Hematopoietic multipotent progenitor cell treated with erythropoietin and hydrocortisone succinate and interleukin-3 and kit ligand, for 8 days (in vitro differentiated cells): ENCODE results near the gene CCDC40.

Source experiments
- DNase-seq: peaks from one replicate; pipeline ENCODE4 v3.0.0-alpha.2; 2015

Gene CCDC40

DNA sequence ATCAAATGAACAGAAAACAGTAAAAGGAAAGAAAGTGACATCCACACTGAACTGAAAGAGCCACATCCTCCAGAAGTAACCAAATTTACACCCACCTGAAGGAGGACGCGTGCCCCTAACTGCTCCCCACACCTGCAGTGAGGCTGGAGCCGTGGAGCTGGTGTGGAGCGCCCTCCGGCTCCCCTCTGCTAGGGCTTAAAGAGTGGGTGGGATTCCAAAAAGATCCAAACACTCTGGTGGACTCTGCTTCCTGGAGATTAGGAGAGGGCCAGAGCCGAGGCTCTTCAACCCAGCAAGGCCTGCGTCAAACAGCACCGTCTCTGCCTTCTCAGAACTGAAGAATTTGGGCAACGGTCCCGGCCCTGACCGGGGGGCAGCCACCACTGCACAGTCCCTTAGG lies 15.2 kb downstream of the CCDC40 start:
- no peak for DNase-seq

DNA sequence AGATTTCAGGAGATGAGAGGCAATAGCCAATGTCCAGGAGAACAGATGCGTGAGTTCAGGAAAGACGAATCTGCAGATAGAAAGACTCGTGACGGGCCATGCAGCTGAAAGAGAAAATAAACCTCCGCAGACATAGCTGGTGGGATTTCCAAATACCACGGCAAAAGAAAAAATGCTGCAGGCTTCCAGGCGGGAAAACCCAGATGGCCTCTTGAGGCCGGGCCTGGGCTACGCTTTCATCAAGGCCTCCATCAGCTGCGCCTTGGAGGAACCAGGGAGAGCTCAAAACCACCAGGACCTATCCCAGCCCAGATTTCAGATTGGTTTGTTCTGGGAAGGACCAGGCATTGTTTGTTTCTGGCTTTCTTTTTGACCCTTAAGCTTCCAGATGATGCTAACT lies 16.7 kb downstream of the CCDC40 start:
- DNase-seq, result no peak

DNA sequence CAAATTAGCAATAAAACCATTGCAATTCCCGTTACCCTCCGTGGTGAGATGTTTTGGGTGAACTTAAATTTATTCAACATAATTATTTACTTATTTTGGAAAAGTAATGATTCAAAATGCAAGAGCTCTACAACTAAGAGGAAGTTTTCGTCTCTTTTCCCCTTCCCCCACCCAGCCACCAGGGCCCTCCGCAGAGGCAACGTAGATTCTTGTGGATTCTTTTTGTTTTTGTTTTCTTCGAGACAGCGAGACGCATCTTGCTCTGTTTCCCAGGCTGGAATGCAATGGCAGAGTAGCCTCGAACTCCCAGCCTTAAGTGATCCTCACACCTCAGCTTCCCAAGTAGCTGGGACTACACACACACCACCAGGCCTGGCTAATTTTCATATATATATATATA lies 19.2 kb downstream of the CCDC40 start:
- DNase-seq, result no peak

DNA sequence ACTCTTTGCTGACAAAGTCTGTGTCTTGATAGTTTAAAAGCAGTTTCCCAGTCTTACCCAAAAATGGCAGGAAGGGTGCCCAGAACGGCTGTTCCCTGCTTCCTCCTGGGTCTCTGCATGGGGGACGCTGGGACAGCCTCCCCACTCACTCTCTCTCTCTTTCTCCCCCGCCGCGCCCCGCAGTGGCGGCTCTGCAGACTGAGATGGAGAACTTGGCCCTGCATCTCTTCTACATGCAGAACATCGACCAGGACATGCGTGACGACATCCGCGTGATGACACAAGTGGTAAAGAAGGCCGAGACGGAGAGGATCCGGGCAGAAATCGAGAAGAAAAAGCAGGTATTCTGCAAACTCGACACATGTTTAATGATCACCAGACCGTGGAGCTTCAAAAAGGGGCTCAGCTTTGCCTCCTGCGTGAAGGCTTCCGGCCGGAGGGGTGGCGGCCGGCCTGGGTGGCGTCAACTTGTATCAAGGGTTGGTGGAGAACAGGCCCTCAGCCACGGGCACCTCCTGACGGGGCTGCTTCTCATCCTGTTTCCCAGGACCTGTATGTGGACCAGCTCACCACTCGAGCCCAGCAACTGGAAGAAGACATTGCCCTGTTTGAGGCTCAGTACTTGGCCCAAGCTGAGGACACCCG lies 22.0 kb downstream of the CCDC40 start:
- DNase-seq, result no peak

DNA sequence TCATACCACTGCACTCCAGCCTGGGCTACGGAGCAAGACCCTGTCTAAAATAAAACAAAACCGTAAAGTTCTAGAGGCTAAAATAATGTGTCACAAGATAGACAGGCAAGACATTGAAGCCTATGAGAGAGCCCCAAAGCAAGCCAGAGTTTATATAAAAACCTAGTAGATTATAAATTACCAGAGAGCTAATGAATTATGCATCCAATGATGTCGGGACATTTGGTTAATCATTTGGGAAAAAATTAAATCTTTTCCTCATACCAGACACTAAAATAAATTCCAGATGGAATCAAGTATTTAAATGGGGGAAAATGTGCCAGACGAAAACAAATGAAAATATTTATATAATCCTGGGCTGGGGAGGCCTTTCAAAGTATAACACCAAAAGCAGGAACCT lies 24.2 kb downstream of the CCDC40 start:
- no peak for DNase-seq

DNA sequence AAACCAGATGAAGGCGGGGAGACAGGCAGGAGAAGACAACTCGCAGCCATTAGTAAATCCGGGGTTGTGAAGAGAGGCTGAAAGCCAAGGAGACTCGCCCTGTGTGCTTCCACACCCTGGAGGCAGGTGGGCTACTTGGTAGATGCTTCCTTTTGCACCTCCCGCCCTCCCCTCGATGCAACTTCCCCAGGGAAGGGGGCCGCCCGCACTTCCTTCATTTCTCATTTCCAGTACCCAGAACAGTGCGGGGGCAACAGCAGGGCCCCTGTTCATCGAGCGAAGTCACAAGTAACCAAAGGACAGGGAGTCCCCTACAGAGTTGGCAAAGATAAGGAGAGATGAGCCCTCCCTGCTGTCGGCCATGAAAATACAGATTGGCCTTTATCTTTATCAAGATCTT lies 25.0 kb downstream of the CCDC40 start:
- DNase-seq, result no peak

DNA sequence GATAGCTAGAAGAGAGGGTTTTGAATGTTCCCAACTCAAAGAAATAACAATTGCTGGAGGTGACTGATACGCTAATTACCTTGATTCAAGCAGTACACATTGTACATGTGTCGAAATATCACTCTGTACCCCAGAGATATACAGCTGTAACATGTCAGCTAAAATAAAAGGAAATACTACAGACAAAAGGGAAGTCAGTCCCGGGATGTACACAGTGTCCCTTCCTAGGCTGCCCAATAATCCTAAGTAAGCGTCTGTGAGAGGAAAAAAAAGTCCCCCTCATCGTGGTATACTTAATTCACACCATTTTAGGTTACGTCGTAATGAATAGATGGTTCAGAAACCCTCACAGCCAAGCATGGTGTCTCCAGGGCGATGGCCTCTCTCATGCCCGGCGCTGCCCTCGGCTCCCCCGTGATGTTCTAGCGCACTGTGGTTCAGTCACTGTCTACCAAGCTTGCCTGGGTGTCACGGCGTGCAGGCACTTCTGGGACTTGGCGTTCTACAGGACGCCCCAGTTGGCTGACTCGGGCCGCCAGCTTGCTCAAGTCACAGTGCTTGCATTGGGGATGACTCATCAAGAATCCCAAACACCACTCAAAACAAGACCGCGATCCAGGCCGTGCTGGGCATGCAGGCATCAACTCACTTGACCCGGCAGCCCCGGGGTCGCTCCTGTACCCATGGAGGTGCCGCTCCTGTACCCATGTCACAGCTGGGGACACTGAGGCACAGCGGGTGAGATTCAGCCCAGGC lies 27.6 kb downstream of the CCDC40 start:
- DNase-seq, result no peak

DNA sequence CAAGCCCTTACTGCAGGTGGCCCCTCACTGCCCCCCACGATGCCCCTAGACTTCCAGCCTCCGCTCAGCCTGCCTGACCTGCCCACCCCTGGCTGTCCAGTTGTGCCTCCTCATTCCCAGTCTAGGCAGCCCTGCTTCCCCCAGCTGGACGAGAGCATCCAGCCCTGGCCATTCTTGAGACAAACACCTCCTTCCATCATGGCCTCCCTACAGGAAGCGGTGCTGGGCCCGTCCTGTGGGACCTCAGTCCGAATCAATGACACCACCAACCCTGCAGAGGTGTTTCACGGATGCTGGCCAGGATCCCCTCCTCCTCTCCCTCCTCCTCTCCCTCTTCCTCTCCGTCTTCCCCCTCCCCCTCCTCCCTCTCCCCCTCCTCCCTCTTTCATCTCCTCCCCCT lies 28.3 kb downstream of the CCDC40 start:
- DNase-seq, result no peak

DNA sequence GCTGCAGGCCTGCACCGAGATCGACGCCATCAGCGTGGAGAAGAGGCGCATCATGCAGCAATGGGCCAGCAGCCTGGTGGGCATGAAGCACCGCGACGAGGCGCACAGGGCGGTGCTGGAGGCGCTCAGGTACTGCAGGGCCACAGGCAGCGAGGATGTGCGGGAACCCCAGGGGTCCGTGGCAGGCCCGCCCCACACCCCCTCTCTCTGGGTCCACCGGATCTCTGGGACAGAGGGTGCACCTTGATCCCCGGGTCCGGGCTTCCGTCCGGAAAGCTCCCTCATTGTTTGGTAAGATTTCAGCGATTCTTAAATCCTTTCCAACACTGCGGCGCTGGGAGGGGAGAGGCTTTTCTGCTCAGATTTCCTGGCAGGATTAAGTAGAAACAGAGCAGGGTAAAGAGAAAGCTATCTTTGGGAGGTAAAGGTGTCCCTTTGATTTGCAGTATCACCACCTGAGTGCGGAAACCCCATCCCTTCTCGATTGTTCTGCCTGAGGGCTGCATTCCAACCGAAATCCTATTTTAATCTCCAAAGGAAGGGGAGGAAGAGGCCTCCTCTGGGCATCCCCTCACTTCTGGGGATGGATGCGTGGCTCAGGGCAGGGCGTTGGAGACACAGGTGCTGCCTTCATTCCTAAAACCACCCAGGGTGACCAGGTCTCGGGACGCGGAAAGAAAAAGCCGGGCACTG lies 29.2 kb downstream of the CCDC40 start:
- DNase-seq, result no peak

DNA sequence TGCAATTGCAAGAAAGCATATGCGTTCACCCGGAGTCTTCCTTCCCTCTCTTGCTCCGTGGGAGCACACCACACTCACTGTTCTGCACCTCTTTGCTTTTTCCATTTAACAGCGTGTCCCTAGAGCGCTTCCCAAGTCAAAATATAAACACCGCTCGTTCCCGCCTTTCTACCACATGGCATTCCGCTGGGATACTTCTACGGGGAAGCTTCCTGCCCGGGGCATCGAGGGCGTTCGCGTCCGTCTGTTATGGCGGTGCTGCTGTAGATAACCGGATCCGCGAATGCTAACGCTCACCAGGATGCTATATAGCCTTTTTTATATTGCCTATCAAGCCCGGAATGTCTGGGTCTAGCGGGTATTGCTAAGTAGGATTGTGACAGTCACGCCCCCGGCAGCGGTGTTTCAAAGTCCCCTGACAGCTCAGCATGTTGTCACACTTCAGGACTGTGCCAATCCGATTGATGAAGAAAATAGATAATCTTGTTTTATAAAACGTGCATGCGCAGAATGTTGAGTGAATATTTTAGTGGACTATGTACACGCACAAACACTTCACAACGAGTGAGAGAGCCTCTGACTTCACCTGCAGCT lies 31.0 kb downstream of the CCDC40 start:
- no peak for DNase-seq

DNA sequence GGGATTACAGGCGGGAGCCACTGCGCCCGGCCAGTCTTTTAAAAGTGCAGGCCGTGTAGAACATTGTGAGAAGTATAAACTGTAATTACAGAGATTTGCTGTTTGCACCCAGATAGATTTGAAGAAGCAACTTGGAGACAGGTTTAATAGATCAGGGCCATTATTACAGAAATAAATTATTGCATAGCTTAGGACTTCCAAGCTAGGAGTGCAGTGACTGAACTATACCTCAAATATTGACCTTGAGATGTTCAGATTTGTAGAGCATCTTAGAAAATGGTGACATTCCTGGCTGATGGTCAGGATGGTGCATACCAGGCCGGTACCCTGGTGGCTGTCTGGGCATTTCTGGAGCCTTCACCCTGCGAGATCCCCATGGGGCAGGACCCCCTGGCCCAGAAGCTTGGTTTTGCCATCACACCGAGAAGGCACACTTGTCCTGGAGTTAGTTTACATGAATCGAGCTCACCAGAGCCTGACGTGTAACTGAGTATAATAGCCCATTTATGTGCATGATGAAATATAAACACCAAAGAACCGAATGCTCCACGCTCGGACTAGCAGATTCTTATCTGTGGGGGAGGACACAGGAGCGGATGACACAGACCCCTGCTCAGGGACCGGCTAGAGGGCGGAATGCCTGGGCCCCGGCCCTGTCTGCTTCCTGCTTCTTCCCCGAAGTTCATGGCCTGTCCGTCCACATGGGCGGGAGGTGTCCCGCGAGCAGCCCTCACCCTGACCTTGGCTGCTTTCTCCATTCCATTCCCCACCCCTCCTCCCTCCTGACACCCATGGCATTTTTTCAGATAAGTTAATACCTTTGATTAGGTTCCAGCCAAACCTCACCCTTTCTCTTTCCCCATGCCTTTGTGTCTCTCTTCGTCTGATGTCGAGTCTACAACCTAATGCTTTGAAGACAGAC lies 32.1 kb downstream of the CCDC40 start:
- DNase-seq, result no peak

DNA sequence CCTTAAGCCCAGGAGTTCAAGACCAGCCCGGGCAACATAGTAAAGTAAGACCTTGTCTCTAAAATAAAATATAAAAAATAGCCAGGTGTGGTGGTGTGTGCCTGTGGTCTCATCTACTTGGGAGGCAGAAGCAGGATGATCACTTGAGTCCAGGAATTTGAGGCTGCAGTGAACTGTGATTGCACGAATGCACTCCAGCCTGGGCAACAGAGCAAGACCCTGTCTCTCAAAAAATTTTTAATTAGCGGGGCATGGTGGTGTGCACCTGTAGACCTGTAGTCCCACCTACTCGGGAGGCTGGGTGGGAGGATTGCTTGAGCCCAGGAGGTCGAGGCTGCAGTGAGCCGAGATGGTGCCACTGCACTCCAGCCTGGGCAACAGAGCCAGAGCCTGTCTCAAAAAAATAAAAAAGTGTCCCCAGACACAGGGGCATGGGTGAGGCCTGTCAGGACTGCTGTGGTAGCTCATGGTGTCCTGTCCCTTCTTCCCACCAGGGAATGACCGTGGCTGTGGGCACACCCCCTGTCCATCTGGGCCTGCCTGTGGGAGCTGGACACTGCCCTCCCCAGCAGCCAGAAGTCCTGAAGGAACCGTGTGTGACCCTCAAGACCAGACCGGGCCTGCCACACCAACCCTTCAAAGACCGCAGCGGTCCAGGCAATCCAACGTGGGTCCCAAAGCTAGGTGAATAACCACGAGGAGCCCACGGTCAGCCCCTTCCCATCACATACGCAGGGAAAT lies 34.1 kb downstream of the CCDC40 start:
- DNase-seq, result no peak

DNA sequence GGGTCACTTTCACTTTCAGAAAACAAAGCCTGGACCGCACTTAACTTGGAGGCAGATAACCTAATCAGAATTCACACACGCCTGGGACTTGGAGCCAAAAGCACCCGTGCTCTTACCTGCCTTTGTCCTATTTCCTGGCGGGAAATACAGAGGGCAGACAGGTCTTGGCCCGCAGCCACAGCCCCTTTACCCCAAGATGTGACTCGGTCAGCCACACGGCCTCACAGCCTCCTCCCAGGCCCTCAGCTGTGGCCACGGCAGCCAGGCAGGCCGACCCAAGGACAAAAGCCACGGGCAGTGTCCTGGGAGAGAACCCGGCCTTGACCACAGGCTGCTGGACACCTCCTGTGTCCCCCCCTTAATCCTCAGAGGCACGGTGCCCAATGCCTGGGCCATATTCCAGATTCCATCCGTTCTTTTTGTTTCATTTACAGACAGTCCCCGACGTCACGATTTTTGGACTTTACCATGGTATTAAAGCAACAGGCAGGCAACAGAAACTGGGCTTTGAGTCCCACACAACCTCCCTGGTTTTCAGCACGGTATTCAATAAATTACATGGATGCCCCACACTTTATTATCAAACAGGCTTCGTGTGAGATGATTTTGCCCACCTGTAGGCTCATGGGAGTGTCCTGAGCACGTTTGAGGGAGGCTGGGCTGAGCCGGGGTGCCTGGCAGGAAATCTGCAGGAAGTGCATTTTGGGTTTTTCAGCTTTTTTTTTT lies 34.8 kb downstream of the CCDC40 start:
- no peak for DNase-seq

DNA sequence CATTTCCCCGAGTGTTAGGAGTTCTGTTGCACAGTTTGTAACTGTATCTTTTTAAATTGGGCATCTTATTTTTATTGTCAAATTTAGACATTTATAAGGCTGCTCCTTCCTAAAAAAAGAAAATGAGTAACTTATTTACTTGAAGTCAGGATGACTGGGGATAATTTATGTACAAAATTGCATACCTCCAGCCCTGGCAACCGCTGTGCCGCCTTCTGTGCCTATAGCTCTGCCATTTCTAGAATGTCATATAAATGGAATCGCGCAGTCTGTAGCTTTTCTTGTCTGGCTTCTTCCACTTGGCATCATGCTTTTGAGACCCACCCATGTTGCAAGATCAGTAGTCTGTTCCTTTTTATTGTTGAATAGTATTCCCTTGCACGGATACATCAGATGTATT lies 36.0 kb downstream of the CCDC40 start:
- no peak for DNase-seq

DNA sequence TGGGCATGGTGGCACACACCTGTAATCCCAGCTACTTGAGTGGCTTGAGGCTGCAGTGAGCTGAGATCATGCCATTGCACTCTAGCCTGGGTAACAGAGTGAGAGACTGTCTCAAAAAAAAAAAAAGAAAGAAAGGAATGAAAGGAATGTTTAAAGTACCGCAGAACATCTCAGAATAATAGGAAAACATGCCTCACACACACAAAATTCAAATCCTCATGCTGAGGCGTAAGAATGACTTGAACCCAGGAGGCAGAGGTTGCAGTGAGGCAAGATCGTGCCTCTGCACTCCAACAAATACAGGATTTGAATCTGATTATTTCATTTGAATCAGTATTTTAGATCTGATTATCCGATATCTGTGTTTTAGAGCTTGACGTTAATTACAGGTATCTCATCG lies 43.6 kb downstream of the CCDC40 start:
- DNase-seq, result no peak

DNA sequence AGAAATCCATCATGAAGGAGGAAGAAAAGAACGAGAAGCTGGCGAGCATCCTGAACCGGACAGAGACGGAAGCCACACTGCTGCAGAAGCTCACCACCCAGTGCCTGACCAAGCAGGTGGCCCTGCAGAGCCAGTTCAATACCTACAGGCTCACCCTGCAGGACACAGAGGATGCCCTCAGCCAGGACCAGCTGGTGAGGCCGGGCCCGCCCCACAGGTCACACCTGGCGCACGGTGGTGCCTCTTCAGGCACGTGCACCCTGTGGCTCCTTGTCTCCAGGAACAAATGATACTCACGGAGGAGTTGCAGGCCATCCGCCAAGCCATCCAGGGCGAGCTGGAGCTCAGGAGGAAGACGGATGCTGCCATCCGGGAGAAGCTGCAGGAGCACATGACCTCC lies 45.2 kb downstream of the CCDC40 start:
- no peak for DNase-seq

DNA sequence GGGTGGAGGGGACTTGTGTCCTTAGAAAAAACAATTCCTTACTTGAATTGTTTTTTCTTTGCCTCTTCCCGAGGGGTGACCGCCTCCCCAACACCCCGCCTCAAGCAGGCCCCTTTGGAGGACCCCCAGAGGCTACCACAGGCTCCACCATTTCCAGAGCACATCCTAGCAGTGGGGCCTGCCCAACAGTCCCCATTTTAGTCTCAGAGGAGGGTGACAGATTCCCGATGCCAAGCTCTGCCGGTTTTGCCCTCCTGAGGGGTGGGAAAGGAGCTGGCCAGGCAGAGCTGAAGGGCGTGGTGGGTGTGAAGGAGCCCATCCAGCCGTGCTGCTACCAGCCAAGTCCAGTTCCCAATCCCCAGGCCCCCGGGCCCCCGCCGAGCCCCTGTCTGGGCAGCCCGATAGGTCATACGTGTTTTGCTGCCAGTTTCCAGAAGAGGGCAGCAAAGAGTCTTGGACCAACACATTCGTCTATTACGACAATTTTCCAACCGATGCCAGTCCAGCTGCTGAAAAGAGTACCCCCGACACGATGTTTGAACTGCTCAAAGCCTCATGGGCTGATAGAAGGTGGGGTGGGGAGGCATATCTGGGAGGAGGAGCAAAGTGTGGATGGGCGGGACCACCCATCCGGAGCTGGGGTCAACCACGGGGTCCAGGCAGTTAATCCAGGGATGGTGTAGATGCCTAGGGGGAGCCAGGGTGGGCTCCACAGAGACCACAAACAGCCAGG lies 46.1 kb downstream of the CCDC40 start:
- DNase-seq, result peak; percentile 70

DNA sequence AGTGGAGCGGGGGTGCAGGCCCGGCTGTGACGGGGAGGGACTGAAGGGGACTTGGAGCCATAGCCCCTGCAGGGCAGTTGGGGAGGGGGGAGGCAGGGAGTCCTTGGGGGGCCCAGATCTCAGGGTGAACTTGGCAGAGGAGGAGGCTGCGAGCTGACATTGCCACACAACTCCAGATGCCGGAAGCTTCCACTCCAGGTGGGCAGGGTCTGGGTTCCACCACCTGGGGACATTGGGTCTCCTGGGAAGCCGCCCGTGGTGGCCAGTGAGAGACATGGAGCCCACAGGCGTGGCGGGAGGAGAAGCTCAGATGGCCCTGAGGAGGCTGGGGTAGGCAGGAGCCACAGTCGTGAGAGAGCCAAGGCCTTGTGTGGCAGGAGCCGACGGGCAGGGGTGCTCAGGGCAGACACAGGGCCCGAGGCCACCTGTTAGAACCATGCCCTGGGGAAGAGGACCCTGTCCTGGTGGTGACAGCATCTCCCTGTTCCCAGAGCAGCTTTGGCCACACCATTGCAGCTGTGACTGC lies 46.8 kb downstream of the CCDC40 start:
- DNase-seq, result no peak

DNA sequence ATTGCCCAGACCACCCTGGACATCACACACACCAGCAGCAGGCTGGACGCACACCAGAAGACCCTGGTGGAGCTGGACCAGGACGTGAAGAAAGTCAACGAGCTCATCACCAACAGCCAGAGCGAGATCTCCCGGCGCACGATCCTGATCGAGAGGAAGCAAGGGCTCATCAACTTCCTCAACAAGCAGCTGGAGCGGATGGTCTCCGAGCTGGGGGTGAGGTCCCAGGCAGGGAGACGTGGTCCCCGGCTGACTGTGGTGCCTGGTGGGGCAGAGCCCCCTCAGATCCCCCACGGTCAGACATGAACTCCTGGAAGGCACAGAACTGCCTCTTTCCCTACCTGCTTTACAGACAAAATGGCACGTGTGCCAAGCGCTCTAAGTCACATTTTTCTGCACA lies 48.3 kb downstream of the CCDC40 start:
- DNase-seq, result no peak

DNA sequence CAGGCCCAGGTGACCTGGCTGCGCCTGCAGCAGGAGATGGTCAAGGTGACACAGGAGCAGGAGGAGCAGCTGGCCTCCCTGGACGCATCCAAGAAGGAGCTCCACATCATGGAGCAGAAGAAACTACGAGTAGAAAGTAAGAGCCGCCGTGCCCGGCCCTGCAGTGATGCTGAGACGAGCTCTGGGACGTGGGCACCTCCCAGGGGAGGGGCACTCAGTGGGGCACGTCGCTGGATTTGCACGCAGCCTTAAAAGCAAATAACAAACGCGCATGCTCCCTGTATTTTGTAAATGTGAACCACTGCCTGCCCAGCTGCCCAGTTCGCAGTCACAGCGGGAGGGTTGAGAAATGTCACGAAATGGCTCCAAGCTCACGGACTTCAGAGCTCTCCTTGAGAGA lies 49.6 kb downstream of the CCDC40 start:
- no peak for DNase-seq
